Measurements from ENCODE around the gene SKP1. TPM values are rescaled to one million over a fixed set of nuclear protein-coding genes. Genes with fewer than 3 reads are reported as not detected.

The SKP1 gene
- total RNA-seq, 1 donor from 2014 or later, result 234 TPM

GRCh38 chr5:134133188-134133994 is 43.4 kb downstream of the SKP1 start:
- peaks cover 22% of the 10 kb centered on the region for H3K4me1 ChIP-seq
- ATAC-seq (no peak), DNase-seq (peak; percentile 53)
- H3K27me3 ChIP-seq, result no peaks in the 10 kb centered on the region
- no peak overlapping the region for H3K4me3 ChIP-seq
- H3K36me3 ChIP-seq, result peaks cover 24% of the 10 kb centered on the region
- no peak for TF ChIP-seq CTCF (IDR thresholded peaks at IDR 0.05)
- no peaks in the 10 kb centered on the region for H3K9me3 ChIP-seq
- H3K27ac ChIP-seq, result no peak overlapping the region
- intact Hi-C loops (cut with DNase I), result loop anchor here (10.0 kb wide), 1 partner anchor 89 kb away; no protein-coding TSS in a partner anchor

GRCh38 chr5:134132372-134133187 is 44.2 kb downstream of the SKP1 start:
- Histone ChIP-seq H3K27me3 (no peaks in the 10 kb centered on the region), H3K27ac (no peak overlapping the region), H3K36me3 (peaks cover 24% of the 10 kb centered on the region), H3K9me3 (no peaks in the 10 kb centered on the region), H3K4me1 (peaks cover 22% of the 10 kb centered on the region), H3K4me3 (no peak overlapping the region)
- ATAC-seq (no peak), DNase-seq (peak; percentile 51)
- intact Hi-C loops (cut with DNase I), result loop anchor here (10.0 kb wide), 1 partner anchor 88 kb away; no protein-coding TSS in a partner anchor
- no peak for TF ChIP-seq CTCF (IDR thresholded peaks at IDR 0.05)

GRCh38 chr5:134131578-134132350 is 45.0 kb downstream of the SKP1 start:
- ATAC-seq (no peak), DNase-seq (peak; percentile 52)
- intact Hi-C loops (cut with DNase I), result loop anchor here (10.0 kb wide), 1 partner anchor 87 kb away; no protein-coding TSS in a partner anchor
- peaks cover 24% of the 10 kb centered on the region for H3K36me3 ChIP-seq
- H3K27me3 ChIP-seq, result no peaks in the 10 kb centered on the region
- no peaks in the 10 kb centered on the region for H3K9me3 ChIP-seq
- H3K4me3 ChIP-seq, result no peak overlapping the region
- TF ChIP-seq CTCF (IDR thresholded peaks at IDR 0.05), result no peak
- peaks cover 29% of the 10 kb centered on the region for H3K4me1 ChIP-seq
- H3K27ac ChIP-seq, result peak overlapping the region; percentile 47

- peak; percentile 35 for DNase-seq
- peaks cover 31% of the 10 kb centered on the region for H3K4me1 ChIP-seq
Observed at GRCh38 chr5:134131165-134131564, 45.6 kb downstream of the SKP1 start.

More at GRCh38 chr5:134131165-134131564, 45.6 kb downstream of the SKP1 start:
- no peak for TF ChIP-seq CTCF (IDR thresholded peaks at IDR 0.05)
- Histone ChIP-seq H3K4me3 (no peak overlapping the region), H3K36me3 (peaks cover 20% of the 10 kb centered on the region), H3K27ac (peak overlapping the region; percentile 47), H3K27me3 (no peaks in the 10 kb centered on the region), H3K9me3 (no peaks in the 10 kb centered on the region)
- intact Hi-C loops (cut with DNase I), result loop anchor here (10.0 kb wide), 1 partner anchor 86 kb away; no protein-coding TSS in a partner anchor
- no peak for ATAC-seq
